Activated naive CD4-positive, alpha-beta T cell treated with anti-CD3 and anti-CD28 coated beads, Interleukin-2, amount 10 ng/mL, durations not matched to agents 7 days and 5 days (primary cell): ENCODE measurements around the gene ANKLE2.

Source experiments
- CTCF ChIA-PET: fragments of 350-600 bp; sonication (Branson Sonifier 250); formaldehyde crosslinking; loops from one replicate; lab custom pipeline; 2021; ENCODE audit warnings: antibody characterized with exemption; lab: Charles Lee
- DNase-seq: peaks from one replicate; pipeline ENCODE4 v3.0.0-alpha.2; 2020
- H3K27ac Mint-ChIP-seq: one replicate; pipeline ENCODE4 v1.8.0; 2021; ENCODE audit warnings: mild to moderate bottlenecking, moderate library complexity, mixed read lengths
- H3K27me3 Mint-ChIP-seq: one replicate; pipeline ENCODE4 v1.8.0; 2021; ENCODE audit warnings: mild to moderate bottlenecking, mixed read lengths
- H3K36me3 Mint-ChIP-seq: one replicate; pipeline ENCODE4 v1.8.0; 2021; ENCODE audit warnings: mixed read lengths
- H3K4me1 Mint-ChIP-seq: one replicate; pipeline ENCODE4 v1.8.0; 2021; ENCODE audit warnings: mixed read lengths
- H3K4me3 Mint-ChIP-seq: one replicate; pipeline ENCODE4 v1.8.0; 2021; ENCODE audit warnings: mild to moderate bottlenecking, moderate library complexity, mixed read lengths
- H3K9me3 Mint-ChIP-seq: one replicate; pipeline ENCODE4 v1.8.0; 2021; ENCODE audit warnings: mixed read lengths

The ANKLE2 gene

DNA sequence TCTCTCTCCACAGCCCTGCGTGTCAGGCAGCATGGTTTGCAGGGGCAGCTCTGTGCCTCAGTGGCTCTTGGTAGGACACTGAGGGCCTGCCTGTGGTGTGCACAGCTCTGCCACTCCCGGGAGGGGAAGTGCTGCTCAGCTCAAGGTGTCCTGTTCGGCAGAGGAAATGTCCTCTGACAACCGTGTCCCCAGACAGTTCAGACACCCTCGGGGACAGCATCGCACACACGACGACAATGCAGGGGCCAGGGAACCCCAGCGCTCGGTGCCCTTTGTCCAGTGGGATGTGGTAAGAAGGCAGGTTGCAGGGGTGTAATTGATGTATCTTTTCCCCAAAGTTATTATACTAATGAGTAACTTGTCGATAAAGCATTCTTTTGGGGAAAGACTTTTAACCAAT lies 14.2 kb downstream of the ANKLE2 start:
- peaks cover 5% of the 10 kb centered on the region for H3K4me1 Mint-ChIP-seq
- H3K9me3 Mint-ChIP-seq, result no peaks in the 10 kb centered on the region
- H3K36me3 Mint-ChIP-seq, result peaks cover 62% of the 10 kb centered on the region
- H3K4me3 Mint-ChIP-seq, result no peak overlapping the region
- DNase-seq, result no peak
- H3K27me3 Mint-ChIP-seq, result no peaks in the 10 kb centered on the region
- CTCF ChIA-PET, result no interaction called here
- H3K27ac Mint-ChIP-seq, result no peak overlapping the region

DNA sequence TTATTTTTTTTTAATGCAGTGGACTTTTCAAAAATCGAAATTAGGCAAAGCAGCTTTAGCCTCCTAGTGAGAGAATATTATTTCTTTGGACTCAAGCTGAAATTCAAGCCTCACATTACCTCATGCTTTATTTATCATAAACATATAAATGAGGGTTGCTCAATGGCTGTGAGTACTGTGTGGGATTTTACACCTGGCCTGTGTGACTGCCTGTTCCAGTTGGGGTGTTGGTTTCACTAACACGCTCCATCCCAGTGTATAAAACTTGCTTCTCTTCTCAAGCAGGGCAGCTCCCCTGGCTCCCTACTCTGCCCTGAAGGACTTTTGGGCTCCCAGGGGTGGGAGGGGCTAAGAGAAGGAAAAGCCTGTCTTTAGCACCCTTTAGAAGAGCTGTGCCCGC lies 15.0 kb downstream of the ANKLE2 start:
- Mint-ChIP-seq H3K9me3 (no peaks in the 10 kb centered on the region), H3K27me3 (no peaks in the 10 kb centered on the region), H3K4me3 (no peak overlapping the region), H3K4me1 (peaks cover 5% of the 10 kb centered on the region), H3K36me3 (peaks cover 67% of the 10 kb centered on the region), H3K27ac (no peak overlapping the region)
- CTCF ChIA-PET, result no interaction called here
- DNase-seq, result no peak

DNA sequence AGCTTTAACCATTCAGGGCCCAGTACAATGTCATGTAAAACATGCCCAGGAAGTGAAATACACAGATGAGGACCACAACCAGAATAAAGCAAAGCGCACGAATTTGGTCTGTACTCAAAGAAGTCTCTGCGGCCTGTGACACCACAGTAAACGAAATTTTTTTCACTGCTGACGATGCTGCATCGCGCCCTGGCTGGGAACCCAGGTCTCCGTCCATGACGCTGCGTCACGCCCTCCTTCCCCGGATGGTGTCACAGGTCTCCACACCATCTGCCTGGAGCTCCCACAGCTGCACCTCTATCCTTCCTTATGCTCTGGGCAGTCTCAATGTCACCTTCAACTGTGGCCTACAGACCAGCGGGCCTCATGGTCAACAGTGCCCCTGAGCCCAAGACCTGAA lies 17.8 kb downstream of the ANKLE2 start:
- H3K27ac Mint-ChIP-seq, result no peak overlapping the region
- peaks cover 5% of the 10 kb centered on the region for H3K4me1 Mint-ChIP-seq
- no peak overlapping the region for H3K4me3 Mint-ChIP-seq
- no peaks in the 10 kb centered on the region for H3K9me3 Mint-ChIP-seq
- peaks cover 78% of the 10 kb centered on the region for H3K36me3 Mint-ChIP-seq
- CTCF ChIA-PET, result interaction anchor here (0.9 kb wide), 1 partner anchor 25 kb away, joined by 3 read pairs; no protein-coding TSS in a partner anchor
- no peak for DNase-seq
- no peaks in the 10 kb centered on the region for H3K27me3 Mint-ChIP-seq

DNA sequence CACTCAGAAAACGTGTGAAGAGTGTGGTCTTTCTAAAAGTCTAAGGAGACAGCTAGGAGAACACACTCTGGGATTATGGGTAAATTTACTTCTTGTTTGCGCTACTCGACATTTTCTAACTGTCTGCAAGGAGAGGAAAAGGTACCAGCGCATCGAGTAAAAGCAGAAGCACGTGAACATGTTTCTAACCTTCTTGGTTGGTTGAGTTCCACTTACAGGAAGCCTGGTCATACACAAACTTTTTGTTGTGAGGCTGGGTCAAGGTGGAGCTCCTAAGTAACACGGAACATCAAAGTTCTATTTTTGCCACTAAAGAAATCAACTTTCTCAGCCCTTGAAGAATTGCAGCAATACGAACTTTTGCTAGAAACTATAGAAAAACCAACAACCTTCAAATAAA lies 20.0 kb downstream of the ANKLE2 start:
- Mint-ChIP-seq H3K4me1 (peaks cover 5% of the 10 kb centered on the region), H3K27ac (no peak overlapping the region), H3K36me3 (peaks cover 69% of the 10 kb centered on the region)

DNA sequence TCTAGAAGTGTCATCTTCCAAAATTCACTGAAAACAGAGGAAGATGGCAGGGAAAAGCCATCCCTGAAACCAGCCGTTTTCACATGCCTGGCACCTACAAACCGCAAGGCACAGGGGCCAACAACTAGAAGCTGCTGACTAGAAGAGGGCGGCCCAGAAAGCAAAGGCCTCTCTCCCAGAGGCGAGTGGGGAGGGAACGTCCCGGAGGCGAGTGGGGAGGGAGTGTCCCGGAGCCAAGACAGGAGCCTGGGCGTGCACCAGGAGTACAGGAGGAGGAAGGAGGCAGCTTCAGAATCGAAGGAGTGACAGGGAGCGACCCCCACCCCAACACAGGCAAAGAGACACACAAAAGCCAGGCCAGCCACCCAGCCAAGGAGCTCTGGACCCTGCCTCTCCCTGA lies 21.0 kb downstream of the ANKLE2 start:
- no peak overlapping the region for H3K27ac Mint-ChIP-seq
- no peak overlapping the region for H3K4me3 Mint-ChIP-seq
- H3K9me3 Mint-ChIP-seq, result no peaks in the 10 kb centered on the region
- H3K27me3 Mint-ChIP-seq, result no peaks in the 10 kb centered on the region
- H3K36me3 Mint-ChIP-seq, result peaks cover 69% of the 10 kb centered on the region
- CTCF ChIA-PET, result interaction anchor here (1.2 kb wide), 1 partner anchor 10 kb away, joined by 3 read pairs; no protein-coding TSS in a partner anchor
- DNase-seq, result no peak
- peaks cover 5% of the 10 kb centered on the region for H3K4me1 Mint-ChIP-seq

More for the DNA sequence above, 20.0 kb downstream of the ANKLE2 start:
- Mint-ChIP-seq H3K4me3 (no peak overlapping the region), H3K27me3 (no peaks in the 10 kb centered on the region), H3K9me3 (no peaks in the 10 kb centered on the region)
- no peak for DNase-seq
- CTCF ChIA-PET, result interaction anchor here (1.2 kb wide), 1 partner anchor 11 kb away, joined by 3 read pairs; no protein-coding TSS in a partner anchor

DNA sequence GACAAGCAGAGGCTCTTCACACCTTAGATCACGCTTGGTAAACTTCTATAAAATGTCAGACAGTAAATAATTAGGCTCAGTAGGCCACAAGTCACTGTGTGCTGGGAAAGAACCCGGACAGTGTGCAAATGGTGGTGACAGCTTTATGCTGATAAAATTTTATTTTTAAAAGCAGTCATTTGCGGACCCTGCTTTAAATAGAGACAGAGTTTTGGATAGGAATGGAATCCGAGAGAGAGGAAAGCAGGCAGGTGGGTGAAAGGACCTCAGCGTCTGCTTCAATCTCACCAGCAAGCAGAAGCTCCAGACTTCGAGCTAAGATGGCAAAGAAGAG lies 21.4 kb downstream of the ANKLE2 start:
- Mint-ChIP-seq H3K36me3 (peaks cover 71% of the 10 kb centered on the region), H3K4me3 (no peak overlapping the region), H3K9me3 (no peaks in the 10 kb centered on the region), H3K27me3 (no peaks in the 10 kb centered on the region), H3K4me1 (peaks cover 5% of the 10 kb centered on the region), H3K27ac (no peak overlapping the region)
- CTCF ChIA-PET, result no interaction called here
- DNase-seq, result no peak

DNA sequence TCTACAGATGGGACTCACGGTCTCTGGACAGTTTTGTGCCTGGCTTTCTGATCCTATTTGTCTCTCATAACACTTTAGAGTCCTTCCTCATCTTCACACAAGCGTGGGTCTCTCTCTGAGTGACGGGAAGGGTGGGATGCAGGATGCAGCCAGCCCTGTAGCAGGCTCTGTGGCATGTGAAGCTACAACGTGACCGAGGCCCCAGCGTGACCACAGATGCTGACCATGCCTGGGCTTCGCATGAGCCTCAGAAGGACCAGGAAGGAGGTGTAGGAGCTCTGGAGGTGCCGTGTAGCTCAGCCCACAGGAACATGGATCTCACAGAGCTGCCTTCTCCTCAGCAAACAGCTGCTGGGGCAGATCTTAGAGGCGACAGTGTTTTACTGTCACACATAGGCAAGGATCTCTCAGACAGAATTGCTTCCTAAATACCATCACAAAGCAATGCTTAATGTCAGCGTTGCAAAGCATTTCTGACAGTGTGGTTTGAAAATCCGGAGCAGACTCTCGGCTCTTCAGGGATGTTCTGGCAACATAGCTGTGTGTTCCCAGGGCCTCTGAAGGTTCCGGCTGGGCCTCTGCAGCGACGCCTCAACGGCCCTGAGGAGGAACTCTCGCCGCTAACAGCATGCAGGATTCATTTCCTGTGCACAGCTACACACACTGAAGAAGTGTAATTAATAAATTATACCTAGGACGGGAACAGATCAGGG lies 21.9 kb downstream of the ANKLE2 start:
- Mint-ChIP-seq H3K4me1 (peaks cover 5% of the 10 kb centered on the region), H3K27ac (no peak overlapping the region), H3K9me3 (no peaks in the 10 kb centered on the region), H3K27me3 (no peaks in the 10 kb centered on the region), H3K4me3 (no peak overlapping the region), H3K36me3 (peaks cover 70% of the 10 kb centered on the region)
- DNase-seq, result no peak
- CTCF ChIA-PET, result no interaction called here

DNA sequence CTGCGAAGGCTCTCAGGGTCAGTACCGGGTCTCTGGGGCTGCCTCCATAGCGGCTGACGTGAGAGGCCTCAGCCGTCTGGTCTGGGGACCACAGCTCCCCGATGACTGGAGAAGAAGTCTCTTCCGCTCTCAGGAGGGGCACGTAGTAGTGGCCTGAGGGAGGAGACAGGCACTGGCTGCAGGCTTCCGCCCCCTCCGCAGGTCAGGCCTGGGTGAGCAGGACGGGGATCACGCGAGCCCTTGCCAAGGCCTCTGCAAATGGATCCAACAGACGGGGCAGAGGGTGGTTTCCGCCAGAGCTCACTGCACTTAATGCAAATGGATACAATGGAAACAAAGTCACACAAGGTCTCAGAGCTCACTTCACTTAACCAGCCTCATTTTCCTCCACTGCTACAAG lies 24.7 kb downstream of the ANKLE2 start:
- Mint-ChIP-seq H3K4me1 (no peaks in the 10 kb centered on the region), H3K9me3 (no peaks in the 10 kb centered on the region), H3K27ac (no peak overlapping the region), H3K4me3 (no peak overlapping the region), H3K36me3 (peaks cover 71% of the 10 kb centered on the region), H3K27me3 (no peaks in the 10 kb centered on the region)
- no peak for DNase-seq
- CTCF ChIA-PET, result no interaction called here

DNA sequence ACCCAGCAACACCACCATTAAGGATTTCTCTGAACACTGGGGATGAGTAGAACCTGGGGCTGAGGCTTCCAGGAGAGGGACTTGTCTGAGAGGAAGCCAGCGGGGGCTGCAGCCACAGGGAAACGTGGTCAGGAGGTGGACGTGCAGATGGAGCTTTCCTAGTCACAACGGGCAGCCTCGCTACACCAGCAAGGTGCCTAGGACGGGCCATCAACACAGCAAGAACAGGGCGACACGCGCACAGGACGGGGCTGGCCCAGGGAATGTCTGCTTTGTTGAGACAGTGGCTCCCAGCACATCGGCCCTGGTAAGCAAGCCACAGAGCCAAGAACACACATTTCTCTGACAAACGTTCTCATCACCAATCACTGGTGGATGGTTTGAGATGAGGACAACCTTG lies 25.3 kb downstream of the ANKLE2 start:
- no peak for DNase-seq
- Mint-ChIP-seq H3K36me3 (peaks cover 73% of the 10 kb centered on the region), H3K27me3 (no peaks in the 10 kb centered on the region), H3K4me1 (no peaks in the 10 kb centered on the region), H3K4me3 (no peak overlapping the region), H3K9me3 (no peaks in the 10 kb centered on the region), H3K27ac (no peak overlapping the region)
- CTCF ChIA-PET, result no interaction called here

DNA sequence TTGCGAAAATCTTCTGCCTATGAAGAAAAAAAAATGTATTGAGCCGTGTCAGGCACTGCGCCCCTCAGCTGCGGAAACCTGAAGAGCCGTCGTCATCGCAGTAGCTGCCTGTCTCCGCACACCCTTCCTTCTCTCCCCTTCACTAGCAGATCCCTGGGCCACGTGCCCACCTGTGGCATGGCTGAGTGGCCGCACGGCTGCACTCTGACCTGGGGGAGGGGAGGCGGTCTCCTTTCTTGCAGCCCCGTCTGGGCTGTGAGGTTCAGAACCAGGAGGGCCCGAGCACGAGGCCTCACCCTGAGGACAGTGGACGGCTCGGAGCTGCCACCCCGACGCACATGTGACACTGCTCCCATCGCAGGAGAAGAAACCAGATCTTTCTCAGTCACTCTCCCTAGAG lies 26.1 kb downstream of the ANKLE2 start:
- Mint-ChIP-seq H3K27ac (no peak overlapping the region), H3K27me3 (no peaks in the 10 kb centered on the region), H3K9me3 (no peaks in the 10 kb centered on the region), H3K36me3 (peaks cover 71% of the 10 kb centered on the region), H3K4me3 (no peak overlapping the region), H3K4me1 (no peaks in the 10 kb centered on the region)
- CTCF ChIA-PET, result no interaction called here
- DNase-seq, result no peak

DNA sequence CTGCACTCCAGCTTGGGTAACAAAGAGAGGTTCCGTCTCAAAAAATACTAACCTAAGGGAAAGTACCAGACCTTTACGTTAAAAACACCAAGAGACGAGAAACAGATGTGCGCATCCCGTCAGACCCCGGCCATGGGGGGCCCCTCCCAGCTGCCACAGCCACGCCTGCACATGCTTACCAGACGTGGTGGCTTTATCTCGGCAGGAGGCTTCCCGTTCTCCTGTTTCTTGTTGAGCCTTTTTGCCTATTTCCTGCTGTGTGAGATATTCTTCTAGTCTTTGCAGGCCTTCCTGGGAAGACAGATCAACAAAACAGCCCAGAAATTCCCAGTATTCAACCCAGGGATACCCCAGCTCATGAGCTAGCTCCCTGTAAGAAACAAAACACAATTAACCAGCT lies 27.4 kb downstream of the ANKLE2 start:
- Mint-ChIP-seq H3K9me3 (peaks cover 2% of the 10 kb centered on the region), H3K36me3 (peaks cover 72% of the 10 kb centered on the region), H3K4me3 (no peak overlapping the region), H3K27me3 (no peaks in the 10 kb centered on the region), H3K27ac (no peak overlapping the region), H3K4me1 (no peaks in the 10 kb centered on the region)
- CTCF ChIA-PET, result no interaction called here
- DNase-seq, result no peak

DNA sequence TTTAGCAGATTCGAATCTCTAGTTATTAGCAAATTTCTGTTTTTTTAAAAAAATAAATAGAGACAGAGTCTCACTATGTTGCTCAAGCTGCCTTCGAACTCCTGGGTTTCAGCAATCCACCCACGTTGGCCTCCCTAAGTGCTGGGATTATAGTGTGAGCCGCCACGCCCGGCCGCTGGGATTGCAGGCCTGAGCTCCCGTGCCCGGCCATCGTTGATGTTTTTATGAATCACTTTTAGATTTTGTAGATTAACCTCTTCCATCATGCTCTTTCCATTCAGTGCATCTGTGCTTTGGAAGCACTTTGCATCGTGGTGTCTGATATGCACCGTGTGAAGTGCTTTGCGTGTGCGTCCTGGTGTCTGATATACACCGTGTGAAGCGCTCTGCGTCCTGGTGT lies 30.1 kb downstream of the ANKLE2 start:
- CTCF ChIA-PET, result interaction anchor here (0.6 kb wide), 1 partner anchor 22 kb away, joined by 3 read pairs; no protein-coding TSS in a partner anchor

DNA sequence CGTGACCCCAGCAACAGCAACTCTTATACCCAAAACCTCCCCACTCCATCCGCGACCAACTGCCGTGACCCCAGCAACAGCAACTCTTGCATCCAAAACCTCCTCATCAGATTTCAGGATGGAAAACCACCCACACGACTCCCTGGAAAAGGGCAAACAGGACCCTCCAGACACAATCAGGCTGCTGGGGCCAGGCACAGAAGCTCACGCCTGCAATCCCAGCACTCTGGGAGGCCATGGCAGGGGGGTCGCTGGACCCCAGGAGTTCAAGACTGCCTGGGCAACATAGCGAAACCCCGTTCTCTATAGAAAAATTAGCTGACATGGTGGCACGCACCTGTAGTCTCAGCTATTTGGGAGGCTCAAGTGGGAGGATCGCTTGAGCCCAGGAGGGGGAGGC lies 31.3 kb downstream of the ANKLE2 start:
- CTCF ChIA-PET, result interaction anchor here (1.0 kb wide), 1 partner anchor 11 kb away, joined by 3 read pairs; no protein-coding TSS in a partner anchor
- Mint-ChIP-seq H3K27ac (no peak overlapping the region), H3K9me3 (peaks cover 2% of the 10 kb centered on the region), H3K27me3 (no peaks in the 10 kb centered on the region), H3K4me3 (no peak overlapping the region), H3K36me3 (peaks cover 83% of the 10 kb centered on the region), H3K4me1 (no peaks in the 10 kb centered on the region)
- DNase-seq, result no peak

More for the DNA sequence above, 30.1 kb downstream of the ANKLE2 start:
- DNase-seq, result no peak
- Mint-ChIP-seq H3K4me1 (no peaks in the 10 kb centered on the region), H3K4me3 (no peak overlapping the region), H3K36me3 (peaks cover 80% of the 10 kb centered on the region), H3K27ac (no peak overlapping the region), H3K9me3 (peaks cover 2% of the 10 kb centered on the region), H3K27me3 (no peaks in the 10 kb centered on the region)

DNA sequence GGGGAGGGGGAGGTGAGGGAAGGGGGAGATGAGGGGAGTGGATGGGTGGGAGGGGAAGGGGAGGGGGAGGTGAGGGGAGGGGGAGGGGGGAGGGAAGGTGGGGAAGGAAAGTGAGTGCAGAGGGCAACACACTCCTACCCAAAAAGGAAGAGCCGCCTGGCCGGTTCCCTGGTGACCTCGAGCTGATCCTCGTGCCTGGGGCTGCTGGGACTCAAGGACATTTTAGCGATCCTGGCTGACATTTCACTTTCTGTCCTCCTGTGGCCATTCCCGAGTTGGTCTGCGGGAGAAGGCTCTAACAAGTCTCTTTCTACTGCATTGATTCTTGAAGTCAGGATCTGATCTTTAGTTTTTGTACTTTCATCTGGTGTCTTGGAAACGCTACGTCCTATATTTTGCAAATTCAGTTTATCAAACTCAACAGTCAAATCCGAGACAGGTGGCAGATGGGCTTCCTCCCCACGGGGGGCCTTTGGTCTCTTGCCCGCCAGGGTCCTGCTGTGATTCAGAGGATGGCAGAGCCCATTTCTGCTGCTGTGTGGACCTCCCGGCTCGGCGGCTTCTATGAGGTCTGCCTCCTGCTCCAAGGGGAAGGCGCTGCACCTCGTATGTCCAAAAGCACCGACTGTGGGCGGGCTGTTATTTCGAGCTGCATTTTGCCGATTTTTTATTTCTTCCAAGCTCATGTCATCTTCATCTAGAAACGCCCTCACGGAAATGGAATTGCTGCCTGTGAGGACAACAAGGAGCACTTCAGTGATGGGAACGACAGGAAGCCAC lies 31.9 kb downstream of the ANKLE2 start:
- H3K4me3 Mint-ChIP-seq, result no peak overlapping the region
- H3K36me3 Mint-ChIP-seq, result peaks cover 80% of the 10 kb centered on the region
- CTCF ChIA-PET, result interaction anchor here (1.0 kb wide), 1 partner anchor 12 kb away, joined by 3 read pairs; no protein-coding TSS in a partner anchor
- peaks cover 2% of the 10 kb centered on the region for H3K9me3 Mint-ChIP-seq
- no peaks in the 10 kb centered on the region for H3K4me1 Mint-ChIP-seq
- no peak overlapping the region for H3K27ac Mint-ChIP-seq
- H3K27me3 Mint-ChIP-seq, result no peaks in the 10 kb centered on the region
- DNase-seq, result no peak

DNA sequence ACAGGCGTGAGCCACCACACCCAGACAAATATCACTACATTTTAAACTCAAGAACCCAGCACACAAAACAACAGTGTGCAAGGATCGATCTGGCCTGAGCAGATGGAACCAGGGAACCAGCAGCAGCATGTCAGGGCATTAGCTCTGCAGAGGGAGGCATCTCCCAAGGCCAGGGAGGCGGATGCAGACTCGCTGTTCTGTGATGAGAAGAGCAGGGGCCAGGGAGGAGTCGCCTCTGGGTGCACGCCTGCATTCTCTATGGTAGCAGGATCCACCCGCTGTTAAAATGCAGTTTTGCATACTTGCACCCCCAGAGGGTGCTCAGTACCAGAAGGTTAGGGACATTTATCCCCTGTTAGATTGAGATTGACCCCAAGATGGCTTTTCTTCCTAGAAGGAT lies 33.1 kb downstream of the ANKLE2 start:
- no peaks in the 10 kb centered on the region for H3K4me1 Mint-ChIP-seq
- peaks cover 2% of the 10 kb centered on the region for H3K9me3 Mint-ChIP-seq
- peak overlapping the region; percentile 77 for H3K27ac Mint-ChIP-seq
- no peak overlapping the region for H3K4me3 Mint-ChIP-seq
- no peak for DNase-seq
- H3K27me3 Mint-ChIP-seq, result no peaks in the 10 kb centered on the region
- peaks cover 75% of the 10 kb centered on the region for H3K36me3 Mint-ChIP-seq
- CTCF ChIA-PET, result no interaction called here
